Panc1 (cell line): ENCODE measurements around the gene MAN2B1. TPM values are rescaled to one million over a fixed set of nuclear protein-coding genes. Genes with fewer than 3 reads are reported as not detected.

Experiments
- ATAC-seq: fragments of 200-7000 bp; cut with Tn5 transposase; 2 replicates; pipeline ENCODE4 v1.9.1; 2020; ENCODE audit warnings: mild to moderate bottlenecking, moderate library complexity
- BruUV-seq: library from RNA; stranded (reverse); fragments of 400-500 nt; replicated peaks from 2 replicates; lab custom pipeline; 2021; lab: Mats Ljungman, UMichigan
- CTCF ChIA-PET: fragments of 300-600 bp; sonication (Branson Sonifier 250); formaldehyde crosslinking; loops from one replicate; lab custom pipeline; 2022; ENCODE audit warnings: antibody characterized with exemption; lab: Charles Lee
- POLR2A ChIA-PET: fragments of 300-600 bp; sonication (Branson Sonifier 250); formaldehyde crosslinking; loops from one replicate; lab custom pipeline; 2022; ENCODE audit warnings: antibody characterized with exemption; lab: Charles Lee
- DNase-seq: peaks from one replicate; pipeline ENCODE4 v3.0.0-alpha.2; 2010; ENCODE audit warnings: low read depth, low spot score
- H3K27ac ChIP-seq: 2 replicates; pipeline ENCODE4 v1.5.1; 2011; ENCODE audit warnings: mild to moderate bottlenecking, low read length, inconsistent platforms
- H3K27me3 ChIP-seq: fragments of 200-500 bp; sonication (Bioruptor generic); 2 replicates; pipeline ENCODE4 v1.6.0; 2014; ENCODE audit warnings: low read length, inconsistent platforms; ENCODE audit not compliant: control insufficient read depth, insufficient read depth
- H3K36me3 ChIP-seq: fragments of 200-500 bp; sonication (Bioruptor generic); 2 replicates; pipeline ENCODE4 v1.5.1; 2014; ENCODE audit warnings: inconsistent platforms, mild to moderate bottlenecking, low read length, moderate library complexity; ENCODE audit not compliant: control insufficient read depth, insufficient read depth
- H3K4me1 ChIP-seq: 2 replicates; pipeline ENCODE4 v1.5.1; 2011; ENCODE audit warnings: inconsistent platforms, mild to moderate bottlenecking, low read length, moderate library complexity; ENCODE audit not compliant: control insufficient read depth, insufficient read depth
- H3K4me3 ChIP-seq, 2 experiments: 2 replicates each; pipeline ENCODE4 v1.5.1; 2011 to 2012; ENCODE audit warnings: low read depth in 2 of 2, low read length in 2 of 2, mild to moderate bottlenecking in 2 of 2, inconsistent platforms in 1 of 2, moderate library complexity in 1 of 2
- H3K9me3 ChIP-seq: fragments of 200-500 bp; sonication (Bioruptor generic); 2 replicates; pipeline ENCODE4 v1.5.1; 2014; ENCODE audit warnings: low read depth, mild to moderate bottlenecking, inconsistent platforms, low read length, moderate library complexity; ENCODE audit not compliant: control insufficient read depth, insufficient read depth
- CTCF ChIP-seq: fragments of 450-650 bp; IDR thresholded peaks from 2 replicates; pipeline ENCODE4 v1.5.1; 2017; ENCODE audit warnings: mild to moderate bottlenecking
- POLR2AphosphoS5 ChIP-seq: IDR thresholded peaks from 2 replicates; pipeline ENCODE4 v1.6.1; 2012; ENCODE audit warnings: mild to moderate bottlenecking, low read depth, low read length, moderate library complexity
- REST ChIP-seq, 2 experiments: IDR thresholded peaks; 2 replicates each; pipeline ENCODE4 v1.6.1; 2011 to 2012; ENCODE audit warnings: low read depth in 2 of 2, control low read depth in 1 of 2, low read length in 1 of 2, mild to moderate bottlenecking in 1 of 2, moderate library complexity in 1 of 2; ENCODE audit not compliant: insufficient read depth in 1 of 2
- SIN3A ChIP-seq: IDR thresholded peaks from 2 replicates; pipeline ENCODE4 v1.6.1; 2012; ENCODE audit warnings: low read depth, mild to moderate bottlenecking, low read length, moderate library complexity, borderline replicate concordance; ENCODE audit not compliant: insufficient read depth
- TCF7L2 ChIP-seq: IDR thresholded peaks from 2 replicates; pipeline ENCODE4 v1.6.1; 2011; ENCODE audit warnings: mild to moderate bottlenecking, low read depth, low read length, inconsistent platforms
- in situ Hi-C: cut with HindIII; loops from 2 replicates; pipeline ENCODE4 v1.10.0; 2016; ENCODE audit warnings: low sequenced_read_pairs, low pct_unique_long_range_greater_than_20kb
- intact Hi-C: fragments of 100-400 bp; cut with micrococcal nuclease; formaldehyde crosslinking; loops from one replicate; pipeline ENCODE4 v1.10.0; 2022; ENCODE audit not compliant: unreplicated experiment
- total RNA-seq: library from RNA; stranded (reverse); gene quantifications from one replicate; pipeline ENCODE4 v1.2.1, GENCODE V29; 2021; ENCODE audit not compliant: unreplicated experiment

Gene MAN2B1
- total RNA-seq, 1 experiment from 2014 or later, result 43.0 TPM

GRCh38 chr19:12669270-12670158, 3.0 kb upstream of the MAN2B1 start:
- in situ Hi-C loops (no loop called here), intact Hi-C loops (loop anchor here (10.0 kb wide), 1 partner anchor 105 kb away; no protein-coding TSS in a partner anchor)
- H3K27ac ChIP-seq, result peak overlapping the region; percentile 98
- H3K36me3 ChIP-seq, result peaks cover 3% of the 10 kb centered on the region; the same call in 1 of the 2 replicates
- TF ChIP-seq TCF7L2 (no peak), SIN3A (no peak), REST (IDR thresholded peaks at IDR 0.05; ENCODE audit: insufficient read depth in 1 of 2, low read depth in 2 of 2, low read length in 1 of 2) (no peak), POLR2AphosphoS5 (no peak; the same call in 1 of the 2 replicates), CTCF (no peak)
- ATAC-seq, result peak; percentile 59
- no peaks in the 10 kb centered on the region for H3K9me3 ChIP-seq
- POLR2A ChIA-PET, result interaction anchor here (0.6 kb wide), 2 partner anchors 90 to 530 kb away, joined by 3 to 5 read pairs; partner anchors contain the start of gene ZNF20
- no TSS peak for BruUV-seq
- H3K4me3 ChIP-seq, result peak overlapping the region; percentile 87 to 93
- peaks cover 3% of the 10 kb centered on the region for H3K4me1 ChIP-seq
- H3K27me3 ChIP-seq, result no peaks in the 10 kb centered on the region
- CTCF ChIA-PET, result interaction anchor here (0.5 kb wide), 1 partner anchor 104 kb away, joined by 3 read pairs; no protein-coding TSS in a partner anchor
- DNase-seq, result peak; percentile 53

- CTCF ChIA-PET, result interaction anchor here (0.5 kb wide), 1 partner anchor 104 kb away, joined by 3 read pairs; no protein-coding TSS in a partner anchor
- in situ Hi-C loops (no loop called here), intact Hi-C loops (no loop called here)
- H3K27ac ChIP-seq, result peak overlapping the region; percentile 98
- H3K9me3 ChIP-seq, result no peaks in the 10 kb centered on the region
- TF ChIP-seq TCF7L2 (no peak), SIN3A (0 out of 2 replicates have a peak, but pooled peaks have one; percentile 53)
- DNase-seq, result no peak
- no peaks in the 10 kb centered on the region for H3K27me3 ChIP-seq
- H3K36me3 ChIP-seq, result peaks cover 3% of the 10 kb centered on the region; the same call in 1 of the 2 replicates
- H3K4me1 ChIP-seq, result peaks cover 3% of the 10 kb centered on the region
- TSS peak; percentile 89 for BruUV-seq
- POLR2A ChIA-PET, result interaction anchor here (0.6 kb wide), 1 partner anchor 529 kb away, joined by 3 read pairs; the partner anchor contains the start of gene ZNF20
- ATAC-seq, result peak; percentile 8; the same call in 1 of the 2 replicates
- peak overlapping the region; percentile 87 to 93 for H3K4me3 ChIP-seq
Measured at GRCh38 chr19:12668932-12669269, 2.4 kb upstream of the MAN2B1 start.
